HG03095 (cell line): ENCODE data around the gene GATA5.

Source experiments
- ATAC-seq: cut with Tn5 transposase; IDR thresholded peaks from one replicate; pipeline ENCODE4 v1.9.1; 2021; ENCODE audit warnings: moderate library complexity; ENCODE audit not compliant: unreplicated experiment

Gene GATA5

DNA sequence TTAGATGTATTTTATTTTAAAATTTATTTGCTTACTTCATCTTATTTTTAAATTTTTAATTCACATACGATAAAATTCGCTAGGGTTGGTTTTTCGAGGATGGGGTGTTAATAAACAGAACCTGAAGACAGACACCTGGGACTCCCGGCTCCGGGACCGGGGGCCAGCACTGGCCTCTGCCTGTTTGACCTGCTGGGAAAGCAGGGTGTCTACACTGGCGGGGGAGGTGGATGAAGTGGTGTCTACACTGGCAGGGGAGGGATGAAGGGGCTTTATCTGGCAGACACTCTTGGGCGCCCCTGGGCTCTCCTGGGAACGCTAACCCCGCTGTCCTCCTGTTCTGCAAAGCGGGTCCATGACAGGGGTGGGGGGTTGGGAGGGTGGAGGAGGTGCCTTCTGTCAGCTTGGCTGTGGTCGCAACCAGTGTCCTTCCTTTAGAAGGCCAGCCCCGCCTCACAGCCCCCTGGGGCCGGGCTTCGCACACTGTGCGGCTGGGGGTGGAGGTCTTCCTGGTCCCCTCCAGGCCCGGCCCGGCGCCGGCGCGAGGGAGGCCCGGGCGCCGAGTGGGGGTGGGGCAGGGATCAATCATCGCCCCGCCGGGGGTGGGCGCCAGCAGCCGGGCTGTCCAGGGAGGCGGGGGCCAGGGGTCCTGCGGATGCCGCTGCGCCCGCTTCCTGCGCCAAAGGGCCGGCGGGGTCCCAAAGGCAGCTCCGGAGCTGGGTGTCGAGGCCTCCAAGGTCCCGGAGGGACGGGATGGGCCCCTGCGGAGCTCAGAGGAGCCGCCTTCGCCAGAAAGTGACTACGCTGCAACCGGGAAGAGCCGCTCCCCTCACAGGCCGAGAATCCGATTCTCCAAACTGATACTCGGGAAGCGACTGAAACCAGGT, 1.8 kb downstream of the GATA5 start:
- no peak for ATAC-seq

- ATAC-seq: no peak
These were observed 2.7 kb downstream of the GATA5 start for GRCh38 chr20:62472941-62473585.

GRCh38 chr20:62472138-62472940, 3.5 kb downstream of the GATA5 start:
- no peak for ATAC-seq

- no peak for ATAC-seq
These were observed 5.3 kb downstream of the GATA5 start for GRCh38 chr20:62470459-62470858.

DNA sequence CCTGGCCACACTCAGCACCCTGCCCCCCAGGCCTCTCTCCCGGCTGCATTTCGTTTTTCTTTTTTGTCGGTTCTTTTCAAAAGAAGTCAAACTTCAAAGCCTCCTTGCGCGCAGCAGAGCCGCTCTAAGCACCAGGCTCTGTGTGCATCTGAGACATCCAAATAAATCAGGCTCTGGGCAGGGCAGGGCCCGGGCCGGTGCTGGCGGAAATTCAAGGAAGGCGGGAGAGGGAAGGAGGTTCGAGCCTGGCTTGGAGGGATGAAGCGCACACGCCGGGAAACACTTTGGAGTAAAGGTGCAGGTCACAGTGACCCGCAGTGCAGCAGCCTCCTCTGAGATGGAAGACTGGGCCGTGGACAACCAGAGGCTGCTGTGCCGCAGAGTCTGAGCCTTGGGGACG, 5.8 kb downstream of the GATA5 start:
- no peak for ATAC-seq

- ATAC-seq: no peak
These were observed 6.4 kb downstream of the GATA5 start for GRCh38 chr20:62469352-62469751.

DNA sequence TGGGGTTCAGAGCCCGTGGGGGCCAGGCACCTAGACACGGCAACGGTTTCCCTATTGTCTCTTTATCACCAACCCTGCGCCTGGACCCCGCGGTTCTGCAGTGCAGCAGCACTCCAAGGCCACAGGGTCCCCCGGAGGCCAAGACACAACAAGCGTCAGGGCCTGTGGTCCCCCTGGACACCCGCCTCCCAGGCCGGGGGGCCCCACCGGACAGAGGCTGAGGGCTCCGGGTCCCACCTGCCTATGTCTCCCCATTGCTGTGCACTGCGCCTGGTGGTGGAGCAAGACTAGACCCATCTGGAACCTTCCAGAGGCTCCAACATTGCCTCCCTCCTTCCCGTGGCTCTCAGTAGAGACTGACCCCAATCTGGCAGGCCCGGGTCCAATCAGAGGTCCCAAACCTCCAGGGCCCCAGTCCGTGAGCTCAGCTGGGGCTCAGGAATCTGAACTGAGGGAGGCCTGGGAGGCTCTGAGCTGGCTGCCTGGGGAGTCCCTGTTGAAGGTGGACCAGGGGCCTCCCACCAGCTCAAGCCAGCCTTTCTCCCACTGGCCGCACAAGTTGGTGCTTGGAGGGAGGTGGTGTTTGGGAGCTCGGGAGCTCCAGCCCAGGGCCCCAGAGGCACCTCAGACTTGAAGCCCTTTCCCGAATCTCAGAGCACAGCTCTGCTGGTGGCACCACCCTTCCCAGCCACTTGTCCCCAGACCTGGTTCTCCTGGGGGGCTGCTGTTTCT, 8.8 kb downstream of the GATA5 start:
- no peak for ATAC-seq

GRCh38 chr20:62466072-62466760, 9.6 kb downstream of the GATA5 start:
- ATAC-seq: no peak

DNA sequence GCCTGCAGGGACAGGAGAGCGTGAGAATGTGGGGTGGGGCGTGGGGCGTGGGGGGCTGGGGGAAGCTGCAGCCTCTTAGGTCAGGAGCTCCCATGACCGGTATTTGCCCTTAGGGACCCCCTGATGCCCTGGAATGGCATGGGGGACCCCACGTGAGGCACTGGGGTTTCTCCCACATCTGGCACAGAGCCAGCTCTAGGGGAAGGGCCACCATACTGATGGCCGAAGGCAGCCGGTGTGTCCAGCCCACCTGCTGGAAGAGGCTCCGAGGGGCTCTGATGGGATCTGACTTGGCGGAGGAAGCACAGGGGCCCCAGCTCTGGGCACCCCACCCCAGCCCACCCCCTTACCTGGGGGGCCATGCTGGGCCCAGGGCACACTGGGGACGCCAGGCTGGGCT, 10.8 kb downstream of the GATA5 start:
- ATAC-seq: no peak

- ATAC-seq: no peak
These were observed 11.4 kb downstream of the GATA5 start for GRCh38 chr20:62464425-62464770.

- ATAC-seq: no peak
These were observed 12.0 kb downstream of the GATA5 start for GRCh38 chr20:62463651-62464424.

DNA sequence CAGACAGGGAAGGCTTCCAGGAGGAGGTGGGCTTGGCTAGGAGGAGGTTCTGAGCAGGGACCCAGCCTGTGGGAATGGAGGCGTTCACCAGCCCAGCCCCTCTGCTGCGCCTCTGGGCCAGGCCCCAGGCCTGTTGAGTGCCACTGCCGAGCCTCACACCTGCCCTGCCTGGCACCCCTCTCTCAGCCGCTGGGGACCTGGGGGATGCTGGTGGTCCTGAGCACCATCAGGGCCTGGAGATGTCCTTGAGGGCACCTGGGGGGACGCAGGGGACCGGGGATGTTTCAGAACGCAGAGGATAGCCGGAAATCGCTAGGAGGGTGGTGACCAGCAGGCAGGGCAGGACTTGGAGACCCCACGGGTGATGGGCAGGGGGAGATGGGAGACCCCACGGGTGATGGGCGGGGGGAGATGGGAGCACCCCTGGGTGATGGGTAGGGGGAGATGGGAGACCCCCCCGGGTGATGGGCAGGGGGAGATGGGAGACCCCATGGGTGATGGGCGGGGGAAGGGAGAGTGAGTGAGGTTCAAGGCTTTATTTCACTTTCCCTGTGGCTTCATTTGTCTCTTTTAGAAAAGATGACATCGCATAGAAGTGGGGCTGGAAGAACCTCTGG, 12.7 kb downstream of the GATA5 start:
- ATAC-seq: no peak

DNA sequence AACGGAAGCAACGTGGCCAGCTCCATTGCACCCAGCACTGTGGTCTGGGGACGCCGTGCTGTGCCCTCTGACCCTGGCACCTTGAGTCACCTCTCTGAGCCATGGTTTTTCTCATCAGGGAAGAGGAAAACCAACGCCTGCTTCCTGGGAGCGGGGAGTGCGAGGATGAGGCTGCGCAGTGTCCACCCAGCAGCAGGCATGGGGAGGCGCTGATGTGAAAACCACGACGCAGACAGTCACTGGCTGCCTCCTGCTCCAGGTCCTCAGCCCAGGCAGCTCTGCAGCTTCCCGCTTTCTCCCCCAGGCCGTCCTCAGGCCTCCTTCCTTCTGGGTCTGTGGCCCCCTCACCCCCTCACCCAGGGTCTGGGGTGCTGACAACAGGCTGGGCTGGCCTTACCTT, 14.0 kb downstream of the GATA5 start:
- no peak for ATAC-seq

DNA sequence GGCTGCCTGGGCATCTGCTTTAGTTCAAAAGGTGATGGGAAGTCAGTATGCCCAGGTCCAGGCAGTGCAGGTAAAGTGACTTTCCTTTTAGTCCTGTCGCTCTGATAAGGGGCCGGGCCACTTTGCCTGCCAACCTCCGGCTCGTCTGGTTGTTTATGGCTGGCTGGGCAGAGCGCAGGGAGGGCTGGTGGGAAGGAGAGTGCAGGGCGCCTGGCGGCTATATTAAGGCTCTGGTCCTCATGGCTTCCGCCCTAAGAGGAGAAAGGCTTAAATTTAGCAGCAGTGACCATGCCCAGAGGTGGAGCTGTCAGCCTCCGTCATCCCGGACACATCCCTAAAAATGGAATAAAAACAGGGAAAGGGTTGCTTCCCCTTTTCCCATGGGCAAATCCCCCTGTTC, 14.6 kb downstream of the GATA5 start:
- ATAC-seq: no peak

DNA sequence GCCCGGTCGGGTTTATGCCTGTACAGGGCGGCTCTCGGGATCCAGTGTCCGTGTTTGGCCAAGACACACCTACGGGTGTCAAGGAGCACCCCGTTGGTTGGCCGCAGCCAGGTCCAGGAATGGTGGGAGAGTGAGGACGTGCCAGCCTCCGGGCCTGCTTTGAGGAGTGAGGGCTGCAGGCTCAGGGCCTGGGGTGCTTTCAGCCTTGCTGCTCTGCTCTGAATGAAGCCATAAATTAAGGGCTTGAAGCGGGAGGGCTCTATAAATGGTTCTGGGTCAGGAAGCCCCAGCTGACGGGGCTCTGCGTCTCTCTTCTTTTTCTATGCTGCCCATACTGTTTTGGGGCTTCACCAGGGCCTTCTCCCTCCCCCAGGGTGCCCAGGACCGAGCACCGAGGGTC, 15.1 kb downstream of the GATA5 start:
- no peak for ATAC-seq

DNA sequence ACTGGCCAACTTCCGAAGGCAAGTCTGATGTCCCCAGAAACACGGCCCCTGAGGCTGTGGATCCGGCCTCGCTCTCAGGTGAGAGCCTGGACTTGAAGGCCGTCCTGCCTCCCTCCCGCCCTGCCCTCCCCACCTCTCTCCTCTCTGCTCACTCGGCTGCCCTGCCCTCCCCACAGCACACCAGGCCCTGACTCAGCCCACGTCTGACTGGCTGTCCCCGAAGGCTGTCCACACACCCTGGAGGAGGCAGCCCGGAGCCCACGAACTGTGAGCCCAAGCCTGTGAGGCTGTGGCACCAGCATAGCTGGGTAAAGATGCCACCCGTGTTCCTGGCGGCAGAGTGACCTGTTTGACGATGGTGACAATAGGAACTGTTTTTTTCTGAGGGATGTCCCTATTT, 16.3 kb downstream of the GATA5 start:
- ATAC-seq: no peak

- ATAC-seq: no peak
These were observed 17.2 kb downstream of the GATA5 start for GRCh38 chr20:62458275-62459251.

DNA sequence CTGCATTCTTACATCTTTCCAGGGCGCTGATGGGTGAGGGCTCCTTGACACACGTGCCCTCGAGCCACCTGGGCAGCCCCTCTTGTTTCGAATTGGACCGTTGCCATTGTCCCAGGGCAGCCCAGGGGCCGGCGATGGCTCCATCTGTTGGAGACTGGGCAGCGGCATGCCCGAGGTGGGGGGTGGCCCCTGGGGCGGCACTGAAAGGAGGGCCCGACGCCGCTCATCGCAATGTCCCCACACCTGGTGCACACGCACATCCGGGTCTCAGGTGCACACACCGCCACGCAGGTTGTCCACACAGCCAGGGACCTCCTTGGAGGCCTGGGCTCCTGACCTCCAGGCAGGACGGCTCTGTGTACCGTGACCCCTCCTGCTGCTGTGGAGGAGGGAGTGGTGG, 18.0 kb downstream of the GATA5 start:
- ATAC-seq: no peak
